ENCODE results near the gene CLTB. TPM values are rescaled to one million over a fixed set of nuclear protein-coding genes. Genes with fewer than 3 reads are reported as not detected.
A peak's percentile ranks its signal among the peaks of the same experiment; 100 is the strongest.

Gene CLTB
- total and polyA plus RNA-seq, 2 of the 13 experiments (the other 11 are each of a cell fraction or from before 2014, with no cell fraction given), result 23.3 to 33.8 TPM

DNA sequence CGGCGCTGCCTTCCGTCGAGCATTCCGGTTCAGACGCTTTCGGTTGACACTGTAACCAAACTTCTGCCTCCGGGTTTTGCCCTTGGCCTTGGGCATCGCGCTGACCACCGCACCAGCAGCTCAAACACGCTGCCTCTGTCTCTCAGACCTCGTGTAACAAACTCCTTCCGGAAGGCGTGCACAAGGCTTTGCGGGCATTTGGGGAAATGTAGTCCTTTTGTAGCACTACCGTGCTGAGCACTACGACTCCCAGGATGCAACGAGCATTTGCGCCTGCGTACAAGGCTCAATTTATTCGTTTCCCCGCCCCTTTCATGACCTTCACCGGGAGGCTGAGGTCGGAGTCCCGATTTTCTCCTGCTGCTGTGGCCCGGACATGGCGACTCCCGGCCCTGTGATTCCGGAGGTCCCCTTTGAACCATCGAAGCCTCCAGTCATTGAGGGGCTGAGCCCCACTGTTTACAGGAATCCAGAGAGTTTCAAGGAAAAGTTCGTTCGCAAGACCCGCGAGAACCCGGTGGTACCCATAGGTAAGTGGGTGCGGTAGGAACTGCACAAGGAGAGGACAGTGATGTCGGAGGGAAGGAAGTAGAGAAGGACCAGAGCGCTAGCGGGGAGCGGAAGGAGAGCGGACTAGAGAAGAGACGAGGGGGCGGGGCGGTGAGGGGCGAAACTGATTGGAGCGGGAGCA, 27.8 kb downstream of the CLTB start, which contains the start of the genes HIGD2A and NOP16 (continued):
- TF ChIP-seq, protein P1, sequence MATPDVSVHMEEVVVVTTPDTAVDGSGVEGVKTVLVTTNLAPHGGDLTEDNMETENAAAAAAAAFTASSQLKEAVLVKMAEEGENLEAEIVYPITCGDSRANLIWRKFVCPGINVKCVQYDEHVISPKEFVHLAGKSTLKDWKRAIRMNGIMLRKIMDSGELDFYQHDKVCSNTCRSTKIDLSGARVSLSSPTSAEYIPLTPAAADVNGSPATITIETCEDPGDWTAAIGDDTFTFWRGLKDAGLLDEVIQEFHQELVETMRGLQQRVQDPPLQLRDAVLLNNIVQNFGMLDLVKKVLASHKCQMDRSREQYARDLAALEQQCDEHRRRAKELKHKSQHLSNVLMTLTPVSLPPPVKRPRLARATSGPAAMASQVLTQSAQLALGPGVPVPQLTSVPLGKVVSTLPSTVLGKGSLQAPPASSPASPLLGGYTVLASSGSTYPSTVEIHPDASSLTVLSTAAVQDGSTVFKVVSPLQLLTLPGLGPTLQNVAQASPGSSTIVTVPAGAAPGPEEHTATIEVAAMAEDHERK (CRISPR knock-in tag; IDR thresholded peaks at IDR 0.05; ENCODE audit: low read depth), result peak; percentile 41
- TF ChIP-seq, protein P2, sequence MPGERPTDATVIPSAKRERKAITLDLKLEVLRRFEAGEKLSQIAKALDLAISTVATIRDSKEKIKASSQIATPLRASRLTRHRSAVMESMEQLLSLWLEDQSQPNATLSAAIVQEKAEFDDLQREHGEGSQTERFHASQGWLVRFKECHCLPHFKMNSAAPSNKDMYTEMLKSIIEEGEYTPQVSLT (CRISPR knock-in tag; IDR thresholded peaks at IDR 0.05; ENCODE audit: borderline replicate concordance, low read depth), result no peak
- no peak for TF ChIP-seq ISX (CRISPR knock-in tag; conservative IDR thresholded peaks at IDR 0.05)
- TF ChIP-seq NFIC (IDR thresholded peaks at IDR 0.05; ENCODE audit: low read length), result no peak
- TF ChIP-seq, protein P3, sequence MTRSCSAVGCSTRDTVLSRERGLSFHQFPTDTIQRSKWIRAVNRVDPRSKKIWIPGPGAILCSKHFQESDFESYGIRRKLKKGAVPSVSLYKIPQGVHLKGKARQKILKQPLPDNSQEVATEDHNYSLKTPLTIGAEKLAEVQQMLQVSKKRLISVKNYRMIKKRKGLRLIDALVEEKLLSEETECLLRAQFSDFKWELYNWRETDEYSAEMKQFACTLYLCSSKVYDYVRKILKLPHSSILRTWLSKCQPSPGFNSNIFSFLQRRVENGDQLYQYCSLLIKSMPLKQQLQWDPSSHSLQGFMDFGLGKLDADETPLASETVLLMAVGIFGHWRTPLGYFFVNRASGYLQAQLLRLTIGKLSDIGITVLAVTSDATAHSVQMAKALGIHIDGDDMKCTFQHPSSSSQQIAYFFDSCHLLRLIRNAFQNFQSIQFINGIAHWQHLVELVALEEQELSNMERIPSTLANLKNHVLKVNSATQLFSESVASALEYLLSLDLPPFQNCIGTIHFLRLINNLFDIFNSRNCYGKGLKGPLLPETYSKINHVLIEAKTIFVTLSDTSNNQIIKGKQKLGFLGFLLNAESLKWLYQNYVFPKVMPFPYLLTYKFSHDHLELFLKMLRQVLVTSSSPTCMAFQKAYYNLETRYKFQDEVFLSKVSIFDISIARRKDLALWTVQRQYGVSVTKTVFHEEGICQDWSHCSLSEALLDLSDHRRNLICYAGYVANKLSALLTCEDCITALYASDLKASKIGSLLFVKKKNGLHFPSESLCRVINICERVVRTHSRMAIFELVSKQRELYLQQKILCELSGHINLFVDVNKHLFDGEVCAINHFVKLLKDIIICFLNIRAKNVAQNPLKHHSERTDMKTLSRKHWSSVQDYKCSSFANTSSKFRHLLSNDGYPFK (CRISPR knock-in tag; IDR thresholded peaks at IDR 0.05; ENCODE audit: borderline replicate concordance), result peak; percentile 96
- no peak for TF ChIP-seq ATAD3A (CRISPR knock-in tag; IDR thresholded peaks at IDR 0.05)
- TF ChIP-seq ZNF747 (CRISPR knock-in tag; IDR thresholded peaks at IDR 0.05; ENCODE audit: borderline replicate concordance), result peak; percentile 32; the same call in 1 of the 2 replicates
- TF ChIP-seq, protein P4, sequence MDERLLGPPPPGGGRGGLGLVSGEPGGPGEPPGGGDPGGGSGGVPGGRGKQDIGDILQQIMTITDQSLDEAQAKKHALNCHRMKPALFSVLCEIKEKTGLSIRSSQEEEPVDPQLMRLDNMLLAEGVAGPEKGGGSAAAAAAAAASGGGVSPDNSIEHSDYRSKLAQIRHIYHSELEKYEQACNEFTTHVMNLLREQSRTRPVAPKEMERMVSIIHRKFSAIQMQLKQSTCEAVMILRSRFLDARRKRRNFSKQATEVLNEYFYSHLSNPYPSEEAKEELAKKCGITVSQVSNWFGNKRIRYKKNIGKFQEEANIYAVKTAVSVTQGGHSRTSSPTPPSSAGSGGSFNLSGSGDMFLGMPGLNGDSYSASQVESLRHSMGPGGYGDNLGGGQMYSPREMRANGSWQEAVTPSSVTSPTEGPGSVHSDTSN (CRISPR knock-in tag; IDR thresholded peaks at IDR 0.05), result no peak
- TF ChIP-seq YY1 (IDR thresholded peaks at IDR 0.05; ENCODE audit: insufficient read depth, insufficient replicate concordance, low read depth, low read length), result no peak
- peak; percentile 11; the same call in 1 of the 2 replicates for TF ChIP-seq MIER3 (CRISPR knock-in tag; IDR thresholded peaks at IDR 0.05; ENCODE audit: borderline replicate concordance)
- peak; percentile 65 for TF ChIP-seq RXRA (CRISPR knock-in tag; IDR thresholded peaks at IDR 0.05)
- TF ChIP-seq HCFC1 (IDR thresholded peaks at IDR 0.05; ENCODE audit: low read depth, low read length), result peak; percentile 89
- peak; percentile 88 for TF ChIP-seq GABPA (IDR thresholded peaks at IDR 0.05; ENCODE audit: low read depth, low read length)
- TF ChIP-seq GABPA (CRISPR knock-in tag; IDR thresholded peaks at IDR 0.05; ENCODE audit: low read depth), result peak; percentile 93
- TF ChIP-seq, protein P5, sequence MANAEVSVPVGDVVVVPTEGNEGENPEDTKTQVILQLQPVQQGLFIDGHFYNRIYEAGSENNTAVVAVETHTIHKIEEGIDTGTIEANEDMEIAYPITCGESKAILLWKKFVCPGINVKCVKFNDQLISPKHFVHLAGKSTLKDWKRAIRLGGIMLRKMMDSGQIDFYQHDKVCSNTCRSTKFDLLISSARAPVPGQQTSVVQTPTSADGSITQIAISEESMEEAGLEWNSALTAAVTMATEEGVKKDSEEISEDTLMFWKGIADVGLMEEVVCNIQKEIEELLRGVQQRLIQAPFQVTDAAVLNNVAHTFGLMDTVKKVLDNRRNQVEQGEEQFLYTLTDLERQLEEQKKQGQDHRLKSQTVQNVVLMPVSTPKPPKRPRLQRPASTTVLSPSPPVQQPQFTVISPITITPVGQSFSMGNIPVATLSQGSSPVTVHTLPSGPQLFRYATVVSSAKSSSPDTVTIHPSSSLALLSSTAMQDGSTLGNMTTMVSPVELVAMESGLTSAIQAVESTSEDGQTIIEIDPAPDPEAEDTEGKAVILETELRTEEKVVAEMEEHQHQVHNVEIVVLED (CRISPR knock-in tag; IDR thresholded peaks at IDR 0.05; ENCODE audit: borderline replicate concordance), result peak; percentile 84
- TF ChIP-seq ZNF670 (CRISPR knock-in tag; IDR thresholded peaks at IDR 0.05; ENCODE audit: borderline replicate concordance), result peak; percentile 96
- peak; percentile 77; the same call in 1 of the 2 replicates for TF ChIP-seq REL (CRISPR knock-in tag; conservative IDR thresholded peaks at IDR 0.05)
- no peak for TF ChIP-seq GTF3A (CRISPR knock-in tag; conservative IDR thresholded peaks at IDR 0.05)
- TF ChIP-seq DNMT3B (CRISPR knock-in tag; conservative IDR thresholded peaks at IDR 0.05), result no peak
- no peak for TF ChIP-seq PAX8 (CRISPR knock-in tag; IDR thresholded peaks at IDR 0.05; ENCODE audit: borderline replicate concordance)
- TF ChIP-seq RFXANK (CRISPR knock-in tag; IDR thresholded peaks at IDR 0.05), result no peak
- TF ChIP-seq ZSCAN12 (CRISPR knock-in tag; IDR thresholded peaks at IDR 0.05), result no peak
- TF ChIP-seq NRL (CRISPR knock-in tag; IDR thresholded peaks at IDR 0.05; ENCODE audit: borderline replicate concordance), result peak; percentile 64
- TF ChIP-seq CAMTA2 (CRISPR knock-in tag; IDR thresholded peaks at IDR 0.05; ENCODE audit: borderline replicate concordance), result no peak

All from HepG2 (cell line).